ENCODE data around the gene KCNH8.

Gene KCNH8

DNA sequence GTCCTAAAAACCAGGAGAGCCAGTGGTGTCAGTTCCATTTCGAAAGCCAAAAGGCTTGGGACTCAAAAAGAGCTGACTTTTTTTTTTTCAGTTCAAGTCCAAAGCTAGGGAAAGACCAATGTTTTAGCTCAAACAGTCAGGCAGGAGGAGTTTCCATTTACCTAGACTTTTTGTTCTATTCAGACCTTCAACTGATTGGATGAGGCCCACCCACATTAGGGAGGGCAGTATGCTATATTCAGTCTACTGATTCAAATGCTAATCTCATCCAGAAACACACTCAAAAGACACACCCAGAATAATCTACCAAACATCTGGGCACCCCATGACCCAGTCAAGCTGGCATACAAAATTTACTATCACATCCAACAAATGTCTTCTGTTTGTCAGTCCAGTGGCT, 374.0 kb downstream of the KCNH8 start:
- no peak for DNase-seq

DNA sequence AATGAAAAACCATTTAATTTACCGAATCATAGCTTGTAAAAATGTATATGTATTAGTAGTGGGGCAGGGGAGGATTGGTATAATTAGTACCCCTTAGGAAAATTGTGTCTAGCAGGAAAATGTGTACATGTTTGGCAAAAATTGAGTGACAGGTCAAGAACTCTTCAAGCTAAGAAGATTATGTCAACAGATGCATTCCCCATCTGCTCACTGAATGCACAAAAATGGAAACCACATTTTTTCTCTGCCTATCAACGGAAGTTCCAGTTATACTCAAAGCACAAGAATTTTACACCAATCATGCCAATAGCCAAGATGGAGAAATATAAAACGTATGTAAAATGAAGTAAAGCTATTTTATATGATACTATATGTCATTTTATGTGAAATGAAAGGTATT, 377.8 kb downstream of the KCNH8 start:
- no peak for DNase-seq

DNA sequence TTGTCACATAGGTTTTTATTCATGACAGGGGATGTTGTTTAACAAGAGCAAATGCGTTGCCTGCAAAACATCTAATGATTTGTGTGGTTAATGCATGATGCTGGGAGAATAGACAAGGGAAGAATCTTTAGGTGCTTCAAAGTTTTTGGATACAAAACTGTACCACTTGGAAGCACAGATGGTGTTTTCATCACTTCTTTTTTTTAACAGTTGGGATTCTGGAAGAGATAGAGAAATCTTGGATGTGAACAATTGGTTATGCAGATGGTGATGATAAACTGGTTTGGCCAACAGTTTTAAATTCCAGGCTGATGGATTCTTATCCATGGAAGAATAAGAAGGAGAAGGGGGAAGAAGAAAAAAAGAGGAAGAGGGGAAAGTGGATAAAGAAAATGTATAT, 379.4 kb downstream of the KCNH8 start:
- no peak for DNase-seq

DNA sequence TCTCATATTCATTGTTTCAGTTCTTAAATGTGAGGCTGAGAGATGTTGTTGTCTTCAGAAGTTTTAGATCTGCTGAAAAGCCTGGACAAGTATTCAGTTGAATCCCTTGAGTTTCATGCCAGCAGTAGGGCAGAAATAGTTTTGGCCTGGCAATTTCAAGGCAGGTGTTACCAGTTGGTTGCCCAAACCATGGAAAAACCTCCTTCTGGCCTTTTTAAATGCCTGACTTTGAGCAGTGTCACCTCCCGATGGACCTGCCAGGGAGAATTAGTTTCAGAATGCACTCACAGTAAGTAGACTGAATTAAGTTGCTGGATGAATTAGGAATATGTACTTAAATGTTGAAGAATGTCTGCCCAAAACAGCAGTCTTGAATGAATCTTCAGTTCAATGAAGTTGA, 383.1 kb downstream of the KCNH8 start:
- no peak for DNase-seq

DNA sequence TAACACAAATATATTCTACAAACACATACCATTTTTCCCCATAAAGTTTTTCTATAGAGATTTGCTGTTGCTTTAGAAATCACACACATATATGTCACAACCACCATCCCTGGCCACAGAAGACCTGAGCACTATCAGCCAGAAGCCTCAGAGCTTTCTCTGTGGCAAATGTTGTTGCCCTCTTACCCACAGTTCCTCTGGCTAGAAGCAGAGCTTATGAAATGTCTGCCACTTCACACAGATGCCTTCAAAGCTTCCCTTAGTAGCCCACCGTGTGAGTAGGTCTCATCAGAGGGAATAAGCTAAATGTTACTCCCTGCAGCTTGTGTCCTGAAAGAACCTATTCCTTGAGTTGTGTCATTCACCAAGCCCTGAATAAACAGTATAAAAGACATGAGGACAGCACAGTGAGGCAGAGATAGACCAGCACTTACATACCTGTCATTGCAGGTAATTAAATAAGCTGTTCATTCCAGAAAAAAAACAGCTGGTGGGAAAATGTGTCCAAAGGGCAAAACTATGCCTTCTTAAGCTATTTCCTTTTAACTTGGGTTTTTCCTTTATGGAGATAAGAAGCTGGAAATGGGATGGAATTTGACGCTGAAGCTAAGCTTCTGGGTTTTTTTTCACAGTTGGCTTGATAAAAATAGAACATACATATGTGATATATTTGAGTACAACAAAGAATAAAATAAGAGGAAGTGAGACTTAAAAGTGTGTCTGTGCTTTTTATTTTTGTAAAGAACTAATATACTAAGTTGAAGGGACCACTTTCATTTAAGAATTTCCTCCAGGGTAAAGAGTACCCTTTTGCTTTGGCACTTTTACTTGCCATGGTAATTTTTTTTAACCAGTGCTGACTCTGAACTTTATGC, 391.4 kb downstream of the KCNH8 start:
- DNase-seq: no peak

DNA sequence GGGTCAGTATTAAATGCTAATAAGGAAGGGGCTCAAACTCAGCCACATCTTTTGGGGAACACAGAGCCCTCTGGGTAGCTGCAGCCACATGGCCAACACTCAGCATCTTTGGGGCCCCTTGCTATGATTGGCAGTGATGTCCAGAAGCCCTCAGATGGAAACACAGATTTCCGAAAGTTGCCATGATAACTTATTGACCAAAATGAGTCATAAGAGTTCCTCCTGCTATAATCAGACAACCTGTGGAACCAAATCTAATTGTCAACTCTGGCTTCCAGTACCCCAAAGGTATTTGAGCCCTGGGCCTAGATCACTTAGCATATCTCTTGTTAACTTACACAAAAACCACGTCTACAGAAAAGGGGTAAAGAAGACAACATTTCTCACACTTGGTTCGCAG, 392.2 kb downstream of the KCNH8 start:
- no peak for DNase-seq

DNA sequence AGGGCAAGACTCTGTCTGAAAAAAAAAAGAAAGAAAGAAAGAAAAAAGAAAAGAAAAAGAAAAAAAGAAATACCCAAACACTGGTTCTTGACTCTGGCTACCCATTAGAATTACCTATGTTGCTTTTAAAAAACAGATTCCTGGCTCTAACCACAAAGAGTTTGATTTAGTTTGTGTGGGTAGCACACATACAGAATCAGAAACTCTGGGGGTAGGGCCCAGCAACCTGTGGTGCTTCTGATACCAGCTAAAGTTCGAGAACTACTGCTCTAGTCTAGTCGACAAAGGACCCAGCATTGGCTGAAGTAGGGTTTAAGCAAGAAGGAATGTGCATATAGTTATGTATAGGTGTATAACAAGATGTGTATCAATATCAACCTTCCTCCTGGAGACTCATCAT, 393.0 kb downstream of the KCNH8 start:
- no peak for DNase-seq

DNA sequence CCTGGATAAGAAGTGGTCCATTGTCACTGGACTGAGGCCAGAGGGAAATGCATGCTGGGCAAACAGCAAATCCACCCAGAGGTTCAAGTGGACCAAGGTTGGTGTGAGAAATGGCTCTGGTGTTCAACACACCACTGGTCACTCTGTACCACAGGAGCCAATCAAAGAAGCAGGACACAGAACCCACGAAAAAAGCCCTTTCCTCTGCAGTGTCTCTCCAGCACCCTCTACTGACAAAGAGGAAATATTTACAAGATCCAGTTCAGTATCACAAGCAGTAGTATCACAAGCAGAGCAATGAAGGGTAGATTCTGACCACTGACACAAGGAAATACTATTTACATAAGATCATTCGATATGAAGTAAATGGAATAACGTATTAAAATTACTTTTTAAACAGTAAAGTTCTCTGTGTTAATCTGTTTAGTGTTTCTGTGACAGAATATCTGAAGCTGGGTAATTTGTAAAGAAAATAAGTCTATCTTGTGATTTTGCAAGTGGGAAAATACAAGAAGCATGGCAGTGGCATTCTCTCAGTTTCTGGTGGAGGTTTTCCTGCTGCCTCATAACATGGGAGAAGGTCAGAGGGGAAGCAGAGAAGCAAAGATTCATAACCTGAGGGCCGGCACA, 395.0 kb downstream of the KCNH8 start:
- peak; percentile 26 for DNase-seq

DNA sequence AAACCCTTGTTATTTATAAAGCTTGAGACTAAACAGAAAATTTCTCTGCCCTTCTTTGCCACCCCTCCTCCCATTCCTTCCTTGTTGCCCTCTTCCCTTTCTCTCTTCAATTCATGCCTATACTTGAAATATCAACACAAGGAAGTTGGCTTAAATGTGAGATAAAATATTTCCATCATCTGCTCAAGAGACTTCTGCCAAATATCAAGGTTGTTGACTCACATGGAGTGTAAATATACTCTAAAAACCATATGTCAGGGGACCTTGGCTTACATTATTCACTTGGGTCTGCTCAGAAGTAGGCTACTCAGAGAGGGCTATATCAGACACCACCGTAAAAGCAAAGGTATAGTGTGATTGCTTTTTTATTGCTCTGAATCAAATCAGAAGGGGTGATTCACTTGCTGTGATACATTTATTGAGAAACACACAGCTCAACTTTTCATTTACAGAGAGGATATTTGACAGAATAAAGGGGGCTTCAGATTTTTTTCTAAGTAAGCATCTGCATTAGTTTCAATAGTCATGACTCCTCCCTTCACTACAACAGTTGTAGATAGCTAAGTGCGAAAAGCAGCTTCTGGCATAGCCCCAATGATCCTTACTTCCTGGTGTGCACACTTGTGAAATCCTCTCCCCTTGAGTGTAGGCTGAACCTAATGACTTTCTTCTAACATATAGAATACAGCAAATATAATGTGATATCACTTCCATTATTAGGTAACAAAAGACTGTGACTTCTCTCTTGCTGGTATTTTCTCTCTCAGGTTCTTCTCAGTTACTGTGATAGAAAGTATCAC, 399.6 kb downstream of the KCNH8 start:
- no peak for DNase-seq

DNA sequence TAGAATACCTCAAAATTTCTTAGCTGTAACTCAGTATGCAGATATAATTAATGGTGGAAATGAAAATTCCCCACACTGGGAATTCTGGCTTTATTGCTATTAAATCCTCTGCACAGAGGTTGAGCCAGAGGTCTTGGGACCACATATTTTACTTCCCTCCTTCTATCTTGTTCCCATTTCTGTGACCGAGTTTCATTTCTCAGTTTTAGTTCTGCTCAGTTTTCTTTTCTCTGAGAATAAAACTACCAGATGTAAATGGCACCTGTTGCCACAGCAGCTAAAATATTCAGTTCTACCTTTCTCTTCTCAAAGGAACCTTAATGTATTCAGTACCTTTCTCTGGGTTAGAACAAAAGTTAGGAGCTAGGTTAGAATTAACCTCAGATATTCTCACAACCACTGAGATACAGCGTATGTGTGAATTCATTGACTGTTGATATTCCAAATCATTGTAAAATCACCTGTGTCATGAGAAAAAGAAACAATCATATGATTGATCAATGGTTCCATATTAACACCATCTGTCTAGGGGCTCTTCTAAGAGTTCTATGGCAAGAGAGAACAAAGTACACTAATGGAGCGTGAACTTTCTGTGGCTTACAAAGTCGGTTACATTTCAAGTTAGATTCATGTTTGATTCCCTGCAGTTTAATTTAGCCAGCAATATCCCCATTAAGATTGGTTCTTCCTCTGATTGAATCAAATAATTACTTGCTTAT, 411.6 kb downstream of the KCNH8 start:
- DNase-seq: no peak

DNA sequence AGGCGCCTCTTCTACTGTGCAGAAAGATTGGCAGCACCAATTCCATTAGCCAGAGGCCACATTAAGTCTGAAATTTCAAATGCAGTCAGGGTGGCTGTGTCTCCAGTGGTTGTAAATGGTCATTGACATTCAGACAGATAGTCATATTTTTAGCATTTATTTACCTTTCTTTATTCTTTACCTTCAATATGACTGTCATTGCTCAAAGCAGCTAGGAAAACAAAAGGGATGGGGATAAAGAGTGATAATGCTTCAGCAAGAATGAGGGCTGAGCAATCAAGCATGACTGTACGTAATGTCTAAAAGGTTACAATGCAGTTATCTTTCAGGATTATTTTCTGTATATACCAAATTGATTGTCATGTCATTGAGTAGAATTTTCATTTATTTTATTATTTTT, 425.3 kb downstream of the KCNH8 start:
- no peak for DNase-seq

DNA sequence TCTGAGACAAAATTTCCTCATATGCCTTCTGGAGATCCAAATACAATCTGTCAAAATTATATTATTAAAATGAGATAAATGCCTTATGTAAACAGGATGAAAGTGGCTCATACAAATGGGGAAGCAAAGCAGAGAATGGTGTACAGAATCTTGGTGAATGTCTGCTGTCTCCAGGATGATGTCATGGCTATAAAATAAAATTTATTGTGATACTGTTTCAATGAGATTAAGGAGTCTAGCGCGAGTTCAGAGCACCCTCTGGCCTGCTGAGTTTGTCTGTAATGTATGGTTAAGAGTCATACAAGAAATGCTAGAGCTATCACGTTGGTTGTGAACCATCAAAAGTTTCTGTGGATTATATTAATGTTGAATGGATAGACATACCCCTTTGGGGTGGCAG, 426.0 kb downstream of the KCNH8 start:
- DNase-seq: no peak

DNA sequence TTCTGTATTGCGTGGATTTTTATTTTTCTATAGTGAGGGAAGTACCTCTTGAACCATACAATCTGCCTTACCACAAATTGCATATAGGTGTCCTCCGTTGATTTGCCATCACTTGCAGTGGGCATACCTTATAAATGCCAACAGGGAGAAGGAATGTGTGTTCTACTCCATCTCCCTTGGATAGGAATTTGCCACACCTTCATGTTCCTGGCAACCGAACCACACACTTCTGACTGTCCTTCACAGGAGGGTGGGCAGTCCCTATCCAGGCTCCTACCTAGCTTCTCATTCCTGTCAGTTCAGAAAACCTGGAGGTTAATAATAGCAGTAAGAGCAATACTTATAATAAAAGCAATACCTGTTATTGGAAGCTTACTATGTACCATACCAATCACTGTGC, 428.0 kb downstream of the KCNH8 start:
- no peak for DNase-seq

Data from left hindlimb (tissue), 1 donor.